Osteoblast (primary cell): ENCODE data around the gene GATAD2A. TPM values are rescaled to one million over a fixed set of nuclear protein-coding genes. Genes with fewer than 3 reads are reported as not detected.

Source experiments
- DNase-seq: peaks from one replicate; pipeline ENCODE4 v3.0.0; 2011; ENCODE audit warnings: low spot score, mixed read lengths; ENCODE audit not compliant: insufficient read length; ENCODE audit errors: missing footprints
- H2AFZ ChIP-seq: 2 replicates; pipeline ENCODE4 v1.6.0; 2011; ENCODE audit warnings: mild to moderate bottlenecking, low read length
- H3K27ac ChIP-seq: 2 replicates; pipeline ENCODE4 v1.5.1; 2011; ENCODE audit warnings: mild to moderate bottlenecking, low read depth, low read length, moderate library complexity
- H3K27me3 ChIP-seq: 2 replicates; pipeline ENCODE4 v1.6.0; 2012; ENCODE audit warnings: mild to moderate bottlenecking, control low read depth, inconsistent platforms, low read length, moderate library complexity; ENCODE audit not compliant: insufficient read depth
- H3K36me3 ChIP-seq: 2 replicates; pipeline ENCODE4 v1.5.1; 2011; ENCODE audit warnings: mild to moderate bottlenecking, low read length, control low read depth, moderate library complexity; ENCODE audit not compliant: insufficient read depth
- H3K4me1 ChIP-seq: 2 replicates; pipeline ENCODE4 v1.5.1; 2011; ENCODE audit warnings: mild to moderate bottlenecking, low read length, control low read depth, moderate library complexity; ENCODE audit not compliant: insufficient read depth
- H3K4me2 ChIP-seq: 2 replicates; pipeline ENCODE4 v1.6.0; 2011; ENCODE audit warnings: mild to moderate bottlenecking, low read length; ENCODE audit not compliant: insufficient read depth
- H3K4me3 ChIP-seq: fragments of 200-600 bp; sonication (generic); 3 replicates; pipeline ENCODE4 v1.5.1; 2012; ENCODE audit warnings: mild to moderate bottlenecking, low read length, inconsistent platforms; ENCODE audit not compliant: insufficient read depth
- H3K79me2 ChIP-seq: 2 replicates; pipeline ENCODE4 v1.6.0; 2012; ENCODE audit warnings: mild to moderate bottlenecking, low read length, control low read depth, inconsistent platforms; ENCODE audit not compliant: insufficient read depth
- H3K9me3 ChIP-seq: 2 replicates; pipeline ENCODE4 v1.5.1; 2011; ENCODE audit warnings: low read depth, low read length, control low read depth
- H4K20me1 ChIP-seq: 2 replicates; pipeline ENCODE4 v1.6.0; 2012; ENCODE audit warnings: mild to moderate bottlenecking, low read length, control low read depth; ENCODE audit not compliant: insufficient read depth
- CTCF ChIP-seq: IDR thresholded peaks from 2 replicates; pipeline ENCODE4 v1.5.1; 2011; ENCODE audit warnings: mild to moderate bottlenecking, low read depth, low read length, moderate library complexity; ENCODE audit errors: extremely low read depth
- total RNA-seq: library from RNA; depleted of rRNA; stranded (reverse); fragments of >200 nt; gene quantifications from 2 replicates; pipeline ENCODE4 v1.2.3, GENCODE V29; 2012

The GATAD2A gene
- total RNA-seq, 1 donor: 48.9 TPM

- Histone ChIP-seq H3K27me3 (no peaks in the 10 kb centered on the region), H3K79me2 (peaks cover 84% of the 10 kb centered on the region), H3K27ac (peak overlapping the region; percentile 71), H3K9me3 (no peaks in the 10 kb centered on the region), H3K4me1 (peaks cover 36% of the 10 kb centered on the region), H2AFZ (no peak overlapping the region), H3K36me3 (peaks cover 5% of the 10 kb centered on the region), H3K4me3 (no peak overlapping the region), H3K4me2 (no peak overlapping the region), H4K20me1 (peaks cover 12% of the 10 kb centered on the region)
- no peak for TF ChIP-seq CTCF
- peak; percentile 5 for DNase-seq
Measured at GRCh38 chr19:19486343-19487076, 81.0 kb downstream of the GATAD2A start.

- Histone ChIP-seq H3K27ac (no peak overlapping the region), H3K27me3 (no peaks in the 10 kb centered on the region), H2AFZ (no peak overlapping the region), H3K9me3 (no peaks in the 10 kb centered on the region), H3K36me3 (peaks cover 5% of the 10 kb centered on the region), H3K4me1 (peaks cover 36% of the 10 kb centered on the region), H3K4me3 (no peak overlapping the region), H4K20me1 (peaks cover 14% of the 10 kb centered on the region), H3K79me2 (peaks cover 86% of the 10 kb centered on the region), H3K4me2 (no peak overlapping the region)
- DNase-seq: peak; percentile 80
- TF ChIP-seq CTCF: no peak
Measured at GRCh38 chr19:19487077-19487949, 81.8 kb downstream of the GATAD2A start.

- no peak overlapping the region for H3K4me3 ChIP-seq
- H3K27ac ChIP-seq: peak overlapping the region; percentile 91
- peaks cover 83% of the 10 kb centered on the region for H3K79me2 ChIP-seq
Measured at GRCh38 chr19:19487950-19488874, 82.7 kb downstream of the GATAD2A start.

More at GRCh38 chr19:19487950-19488874, 82.7 kb downstream of the GATAD2A start:
- H3K9me3 ChIP-seq: no peaks in the 10 kb centered on the region
- peaks cover 10% of the 10 kb centered on the region for H3K36me3 ChIP-seq
- DNase-seq: peak; percentile 81
- peak overlapping the region; percentile 64 for H3K4me2 ChIP-seq
- H3K4me1 ChIP-seq: peaks cover 36% of the 10 kb centered on the region
- no peaks in the 10 kb centered on the region for H3K27me3 ChIP-seq
- no peak overlapping the region for H2AFZ ChIP-seq
- peaks cover 14% of the 10 kb centered on the region for H4K20me1 ChIP-seq
- TF ChIP-seq CTCF: no peak
